Panc1 (cell line): ENCODE results near the gene PCNX1.

Source experiments
- CTCF ChIP-seq: fragments of 450-650 bp; IDR thresholded peaks from 2 replicates; pipeline ENCODE4 v1.5.1; 2017; ENCODE audit warnings: mild to moderate bottlenecking
- POLR2AphosphoS5 ChIP-seq: IDR thresholded peaks from 2 replicates; pipeline ENCODE4 v1.6.1; 2012; ENCODE audit warnings: mild to moderate bottlenecking, low read depth, low read length, moderate library complexity
- REST ChIP-seq, 2 experiments: IDR thresholded peaks; 2 replicates each; pipeline ENCODE4 v1.6.1; 2011 to 2012; ENCODE audit warnings: low read depth in 2 of 2, control low read depth in 1 of 2, low read length in 1 of 2, mild to moderate bottlenecking in 1 of 2, moderate library complexity in 1 of 2; ENCODE audit not compliant: insufficient read depth in 1 of 2
- SIN3A ChIP-seq: IDR thresholded peaks from 2 replicates; pipeline ENCODE4 v1.6.1; 2012; ENCODE audit warnings: low read depth, mild to moderate bottlenecking, low read length, moderate library complexity, borderline replicate concordance; ENCODE audit not compliant: insufficient read depth

GRCh38 chr14:70872678-70873020 is 34.6 kb upstream of the PCNX1 start:
- no peak for TF ChIP-seq CTCF
- no peak for TF ChIP-seq SIN3A
- no peak for TF ChIP-seq POLR2AphosphoS5
- no peak for TF ChIP-seq REST (IDR thresholded peaks at IDR 0.05; ENCODE audit: insufficient read depth in 1 of 2, low read depth in 2 of 2, low read length in 1 of 2)
